Subcutaneous abdominal adipose tissue (tissue), 5 donors: Measurements from ENCODE around the gene C20orf141.
"Not testable (repeated sequence)": the region's sequence is repeated elsewhere in the genome, so short reads cannot be mapped to it uniquely, and the experiment has no call there.

Source experiments
- H3K27ac ChIP-seq: one replicate; pipeline ENCODE4 v1.7.0; 2013; ENCODE audit warnings: low read depth, mild to moderate bottlenecking, inconsistent platforms, low read length, moderate library complexity
- H3K27me3 ChIP-seq, 5 donors: one replicate each; pipeline ENCODE4 v1.7.0; 2013; ENCODE audit warnings: low read length in 5 of 5, inconsistent platforms in 1 of 5; ENCODE audit not compliant: control insufficient read depth in 5 of 5, insufficient read depth in 4 of 5
- H3K36me3 ChIP-seq, 5 donors: one replicate each; pipeline ENCODE4 v1.7.0; 2013; ENCODE audit warnings: low read length in 5 of 5; ENCODE audit not compliant: control insufficient read depth in 5 of 5, insufficient read depth in 5 of 5
- H3K4me1 ChIP-seq, 5 donors: one replicate each; pipeline ENCODE4 v1.7.0; 2013; ENCODE audit warnings: low read length in 5 of 5, mild to moderate bottlenecking in 3 of 5, moderate library complexity in 1 of 5; ENCODE audit not compliant: control insufficient read depth in 5 of 5, insufficient read depth in 5 of 5
- H3K4me3 ChIP-seq, 5 donors: one replicate each; pipeline ENCODE4 v1.7.0; 2013; ENCODE audit warnings: low read length in 5 of 5, low read depth in 1 of 5
- H3K9ac ChIP-seq, 5 donors: one replicate each; pipeline ENCODE4 v1.7.0; 2013; ENCODE audit warnings: low read length in 5 of 5, mild to moderate bottlenecking in 4 of 5, moderate library complexity in 3 of 5
- H3K9me3 ChIP-seq, 5 donors: one replicate each; pipeline ENCODE4 v1.7.0; 2013; ENCODE audit warnings: low read length in 5 of 5; ENCODE audit not compliant: control insufficient read depth in 5 of 5
- donor health status: healthy.
- donor health status: healthy.
- donor health status: healthy.
- donor health status: healthy.
- donor health status: healthy.

C20orf141 gene

DNA sequence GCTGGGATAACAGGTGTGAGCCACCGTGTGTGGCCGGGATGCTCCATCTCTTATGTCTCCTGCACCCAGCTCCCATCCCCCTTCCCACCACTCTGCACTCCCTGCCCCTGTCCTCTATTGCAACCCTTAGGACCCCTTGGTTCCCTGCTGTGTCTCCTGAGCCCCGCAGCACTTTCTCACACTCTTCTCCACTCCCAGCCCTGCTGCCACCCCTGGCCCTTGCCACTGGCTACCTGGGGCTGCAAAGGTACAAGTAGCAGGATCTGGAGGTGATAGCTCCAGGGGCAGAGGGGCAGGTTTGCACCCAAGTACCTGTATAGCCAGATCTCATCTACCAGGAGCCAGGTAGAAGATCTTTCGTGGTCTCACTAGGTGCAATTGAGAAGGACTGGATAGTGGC, 7.8 kb upstream of the C20orf141 start:
- H3K9ac ChIP-seq = no peak overlapping the region
- H3K36me3 ChIP-seq = no peaks in the 10 kb centered on the region
- H3K4me3 ChIP-seq = no peak overlapping the region
- H3K27me3 ChIP-seq = peaks cover 23 to 42% (median 26%) of the 10 kb centered on the region in 5 donors
- H3K4me1 ChIP-seq = peaks cover 0 to 7% (median 5%) of the 10 kb centered on the region in 5 donors
- H3K27ac ChIP-seq = no peak overlapping the region
- peaks cover 0 to 7% (median 3%) of the 10 kb centered on the region in 5 donors for H3K9me3 ChIP-seq

GRCh38 chr20:2807929-2808328, 6.9 kb upstream of the C20orf141 start:
- not testable (repeated sequence) for H3K9ac ChIP-seq, H3K4me3 ChIP-seq
- H3K27me3 ChIP-seq = peaks cover 23 to 37% (median 26%) of the 10 kb centered on the region in 5 donors

GRCh38 chr20:2809690-2810089, 5.1 kb upstream of the C20orf141 start:
- Histone ChIP-seq H3K36me3 (no peaks in the 10 kb centered on the region), H3K27ac (no peak overlapping the region), H3K4me1 (peaks cover 2 to 12% (median 11%) of the 10 kb centered on the region in 5 donors), H3K27me3 (peaks cover 23 to 31% (median 26%) of the 10 kb centered on the region in 5 donors), H3K4me3 (no peak overlapping the region), H3K9me3 (peaks cover 0 to 12% (median 9%) of the 10 kb centered on the region in 5 donors), H3K9ac (no peak overlapping the region)

More at GRCh38 chr20:2807929-2808328, 6.9 kb upstream of the C20orf141 start:
- H3K9me3 ChIP-seq = peaks cover 0 to 12% (median 9%) of the 10 kb centered on the region in 5 donors
- not testable (repeated sequence) for H3K4me1 ChIP-seq, H3K27ac ChIP-seq, H3K36me3 ChIP-seq

GRCh38 chr20:2812189-2812588, 2.6 kb upstream of the C20orf141 start:
- H3K27me3 ChIP-seq = peaks cover 3 to 8% (median 7%) of the 10 kb centered on the region in 5 donors
- H3K9me3 ChIP-seq = peaks cover 0 to 12% (median 9%) of the 10 kb centered on the region in 5 donors
- no peaks in the 10 kb centered on the region for H3K36me3 ChIP-seq
- H3K27ac ChIP-seq = no peak overlapping the region
- H3K4me3 ChIP-seq = no peak overlapping the region
- peaks cover 2 to 29% (median 22%) of the 10 kb centered on the region in 5 donors for H3K4me1 ChIP-seq
- H3K9ac ChIP-seq = no peak overlapping the region

- H3K27me3 ChIP-seq = no peaks in the 10 kb centered on the region
- H3K4me3 ChIP-seq = no peak overlapping the region
- H3K9ac ChIP-seq = no peak overlapping the region
- H3K36me3 ChIP-seq = no peaks in the 10 kb centered on the region
- no peak overlapping the region for H3K27ac ChIP-seq
- peaks cover 0 to 12% (median 9%) of the 10 kb centered on the region in 5 donors for H3K9me3 ChIP-seq
- peaks cover 2 to 47% (median 38%) of the 10 kb centered on the region in 5 donors for H3K4me1 ChIP-seq
Observed at GRCh38 chr20:2814076-2814475, 711 bp upstream of the C20orf141 start.

DNA sequence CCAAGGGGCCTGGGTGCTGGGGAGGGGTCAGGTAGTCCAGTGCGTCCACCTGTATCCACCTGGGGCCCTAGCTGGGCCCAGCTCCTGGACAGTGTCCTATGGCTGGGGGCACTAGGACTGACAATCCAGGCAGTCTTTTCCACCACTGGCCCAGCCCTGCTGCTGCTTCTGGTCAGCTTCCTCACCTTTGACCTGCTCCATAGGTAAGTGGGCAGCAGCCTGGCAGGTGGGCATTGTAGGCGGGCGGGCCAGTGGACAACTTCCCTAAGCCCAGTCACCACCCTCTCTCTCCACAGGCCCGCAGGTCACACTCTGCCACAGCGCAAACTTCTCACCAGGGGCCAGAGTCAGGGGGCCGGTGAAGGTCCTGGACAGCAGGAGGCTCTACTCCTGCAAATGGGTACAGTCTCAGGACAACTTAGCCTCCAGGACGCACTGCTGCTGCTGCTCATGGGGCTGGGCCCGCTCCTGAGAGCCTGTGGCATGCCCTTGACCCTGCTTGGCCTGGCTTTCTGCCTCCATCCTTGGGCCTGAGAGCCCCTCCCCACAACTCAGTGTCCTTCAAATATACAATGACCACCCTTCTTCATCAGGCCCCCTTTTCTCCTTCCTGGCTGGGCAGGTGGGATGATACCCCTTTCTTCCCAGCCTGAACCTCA, 584 bp downstream of the C20orf141 start:
- no peaks in the 10 kb centered on the region for H3K36me3 ChIP-seq
- H3K4me1 ChIP-seq = peaks cover 4 to 59% (median 49%) of the 10 kb centered on the region in 5 donors
- no peak overlapping the region for H3K4me3 ChIP-seq
- H3K27ac ChIP-seq = no peak overlapping the region
- H3K9me3 ChIP-seq = peaks cover 0 to 12% (median 9%) of the 10 kb centered on the region in 5 donors
- peak overlapping the region in 3 of 5 donors; percentile 15 to 30 (median 20) for H3K9ac ChIP-seq
- H3K27me3 ChIP-seq = peaks cover 0 to 6% (median 2%) of the 10 kb centered on the region in 5 donors

- Histone ChIP-seq H3K9ac (peak within 1 kb of the TSS in 3 of 5 donors; percentile 15 to 30 (median 20)), H3K9me3 (peaks cover 0 to 12% (median 9%) of the 10 kb centered on the region in 5 donors), H3K4me1 (peaks cover 4 to 65% (median 51%) of the 10 kb centered on the region in 5 donors), H3K4me3 (no peak within 1 kb of the TSS), H3K27me3 (peaks cover 0 to 12% (median 6%) of the 10 kb centered on the region in 5 donors), H3K27ac (no peak within 1 kb of the TSS), H3K36me3 (no peaks in the 10 kb centered on the region)
Observed at GRCh38 chr20:2816030-2816582, 1.3 kb downstream of the C20orf141 start, which contains the start of gene TMEM239. TSS of gene TMEM239 (plus strand) at chr20:2816364. CDS start at chr20:2816555, 191 bp downstream.

DNA sequence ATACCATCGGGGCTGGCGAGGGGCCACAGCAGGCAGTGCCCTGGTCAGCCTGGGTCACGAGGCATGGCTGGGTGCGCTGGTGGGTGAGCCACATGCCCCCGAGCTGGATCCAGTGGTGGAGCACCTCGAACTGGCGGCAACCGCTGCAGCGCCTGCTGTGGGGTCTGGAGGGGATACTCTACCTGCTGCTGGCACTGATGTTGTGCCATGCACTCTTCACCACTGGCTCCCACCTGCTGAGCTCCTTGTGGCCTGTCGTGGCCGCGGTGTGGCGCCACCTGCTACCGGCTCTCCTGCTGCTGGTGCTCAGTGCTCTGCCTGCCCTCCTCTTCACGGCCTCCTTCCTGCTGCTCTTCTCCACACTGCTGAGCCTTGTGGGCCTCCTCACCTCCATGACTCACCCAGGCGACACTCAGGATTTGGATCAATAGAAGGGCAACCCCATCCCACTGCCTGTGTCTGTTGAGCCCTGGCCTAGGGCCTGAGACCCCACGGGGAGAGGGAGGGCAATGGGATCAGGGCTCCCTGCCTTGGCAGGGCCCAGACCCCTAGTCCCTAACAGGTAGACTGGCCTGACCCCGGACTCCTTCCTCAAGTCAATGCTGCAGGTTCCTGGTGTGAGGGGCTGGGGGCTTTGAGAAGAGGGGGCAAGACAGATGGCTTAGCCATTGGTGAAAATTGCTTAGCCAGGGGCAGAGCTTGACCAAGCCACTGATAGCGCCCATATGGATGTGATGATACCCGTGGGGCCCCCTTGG, 2.0 kb downstream of the C20orf141 start:
- H3K27ac ChIP-seq = no peak overlapping the region
- peaks cover 4 to 71% (median 53%) of the 10 kb centered on the region in 5 donors for H3K4me1 ChIP-seq
- H3K27me3 ChIP-seq = peaks cover 0 to 13% (median 6%) of the 10 kb centered on the region in 5 donors
- peaks cover 0 to 8% (median 7%) of the 10 kb centered on the region in 5 donors for H3K9me3 ChIP-seq
- H3K36me3 ChIP-seq = no peaks in the 10 kb centered on the region
- H3K9ac ChIP-seq = no peak overlapping the region
- H3K4me3 ChIP-seq = no peak overlapping the region

GRCh38 chr20:2817341-2817726, 2.5 kb downstream of the C20orf141 start:
- Histone ChIP-seq H3K4me1 (peaks cover 4 to 71% (median 53%) of the 10 kb centered on the region in 5 donors), H3K27me3 (peaks cover 0 to 13% (median 9%) of the 10 kb centered on the region in 5 donors), H3K27ac (no peak overlapping the region), H3K9ac (no peak overlapping the region), H3K9me3 (peaks cover 0 to 3% (median 2%) of the 10 kb centered on the region in 5 donors), H3K36me3 (no peaks in the 10 kb centered on the region), H3K4me3 (no peak overlapping the region)
